H54 (cell line): Measurements from ENCODE around the gene KSR1.

Experiments
- DNase-seq: peaks from one replicate; pipeline ENCODE4 v3.0.0; 2011; ENCODE audit warnings: low spot score, mixed read lengths; ENCODE audit not compliant: insufficient read length
- FAIRE-seq: peaks from 3 replicates; lab custom pipeline; 2011; peaks lifted over from hg19 to GRCh38; lab: Jason Lieb, UNC
- POLR2A ChIP-seq: IDR thresholded peaks from 2 replicates; pipeline ENCODE4 v1.6.1; 2011; ENCODE audit warnings: low read depth, mild to moderate bottlenecking, low read length

Gene KSR1

GRCh38 chr17:27572665-27573064 lies 116.4 kb downstream of the KSR1 start:
- DNase-seq (no peak), FAIRE-seq (no peak)
- TF ChIP-seq POLR2A: no peak

DNA sequence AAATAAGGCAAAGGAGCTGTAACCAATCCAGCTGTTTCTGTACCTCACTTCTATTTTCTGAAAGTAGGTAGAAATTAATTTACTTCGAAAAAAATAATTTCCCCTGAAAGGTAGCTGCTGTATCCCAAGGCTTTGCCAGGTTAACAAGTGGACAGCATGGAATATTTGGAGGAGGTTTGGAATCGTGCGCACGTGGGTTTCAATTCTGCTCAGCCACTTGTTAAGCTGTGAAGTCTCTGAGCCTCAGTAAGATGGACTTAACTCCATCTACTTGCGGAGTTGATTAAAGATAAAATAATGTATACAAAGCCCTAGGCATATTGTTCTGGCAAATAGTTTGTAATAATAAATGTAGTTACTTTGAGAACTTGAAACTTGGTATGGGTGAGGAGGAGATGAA lies 117.3 kb downstream of the KSR1 start:
- FAIRE-seq (no peak), DNase-seq (no peak)
- TF ChIP-seq POLR2A: no peak

GRCh38 chr17:27573971-27574525 lies 117.8 kb downstream of the KSR1 start:
- DNase-seq (no peak), FAIRE-seq (no peak)
- no peak for TF ChIP-seq POLR2A

DNA sequence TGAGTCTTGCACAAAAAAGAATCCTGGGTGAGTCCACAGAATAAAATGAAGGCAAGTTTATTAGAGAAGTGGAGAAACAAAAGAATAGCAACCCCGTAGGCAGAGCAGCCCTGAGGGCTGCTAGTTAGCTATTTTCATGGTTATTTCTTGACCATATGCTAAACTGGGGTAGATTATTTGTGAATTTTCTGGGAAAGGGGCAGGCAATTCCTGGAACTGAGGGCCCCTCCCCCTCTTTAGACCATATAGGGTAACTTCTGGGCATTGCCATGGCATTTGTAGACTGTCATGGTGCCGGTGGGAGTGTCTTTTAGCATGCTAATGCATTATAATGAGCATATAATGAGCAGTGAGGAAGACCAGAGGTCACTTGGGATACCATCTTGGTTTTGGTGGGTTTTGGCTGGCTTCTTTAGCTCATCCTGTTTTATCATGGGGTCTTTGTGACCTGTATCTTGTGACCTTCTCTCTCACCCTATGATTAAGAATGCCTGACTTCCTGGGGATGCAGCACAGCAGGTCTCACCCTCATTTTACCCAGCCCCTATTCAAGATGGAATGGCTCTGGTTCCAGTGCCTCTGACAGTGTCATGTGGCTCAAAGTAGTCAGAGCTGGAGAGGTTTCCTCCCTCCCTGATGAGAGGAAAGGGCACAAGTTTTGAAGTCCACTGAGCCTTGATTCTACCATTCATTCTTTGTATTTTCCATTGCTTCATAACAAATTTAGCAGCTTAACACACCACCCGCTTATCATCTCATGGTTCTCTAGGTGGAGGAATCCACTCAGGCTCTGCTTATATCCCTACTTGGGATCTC lies 119.1 kb downstream of the KSR1 start:
- TF ChIP-seq POLR2A: no peak
- FAIRE-seq (no peak), DNase-seq (no peak)

- no peak for DNase-seq
- TF ChIP-seq POLR2A: no peak
- no peak for FAIRE-seq
Observed at GRCh38 chr17:27575912-27576252, 119.6 kb downstream of the KSR1 start.

DNA sequence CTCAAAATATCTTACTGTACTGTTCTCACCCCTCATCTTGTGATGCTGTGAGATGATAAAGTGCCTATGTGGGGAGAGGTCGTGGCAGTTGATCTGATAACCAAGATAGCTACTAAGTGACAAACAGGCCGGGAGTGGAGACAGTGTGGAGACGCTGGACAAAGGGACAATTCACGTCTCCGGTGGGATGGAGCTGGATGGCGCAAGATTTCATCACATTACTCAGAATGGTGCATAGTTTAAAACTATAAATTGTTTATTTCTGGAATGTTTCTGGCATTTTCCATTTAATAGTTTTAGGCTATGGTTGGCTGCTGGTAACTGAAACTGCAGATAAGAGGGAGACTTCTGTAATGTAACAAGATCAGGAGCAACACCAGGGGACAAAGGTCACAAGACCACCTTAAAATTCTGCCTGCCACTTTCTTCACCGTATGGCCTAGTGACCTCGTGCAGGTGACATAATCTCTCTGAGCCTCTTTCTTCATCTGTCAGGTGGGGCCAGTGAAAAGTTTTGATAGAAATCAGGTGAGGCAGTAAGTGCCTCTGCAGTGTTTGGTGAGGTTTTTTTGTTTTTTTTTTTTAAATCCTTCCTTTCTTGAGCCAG lies 120.3 kb downstream of the KSR1 start:
- no peak for FAIRE-seq
- no peak for DNase-seq
- no peak for TF ChIP-seq POLR2A

GRCh38 chr17:27577121-27577761 lies 121.0 kb downstream of the KSR1 start:
- TF ChIP-seq POLR2A: no peak
- FAIRE-seq (no peak), DNase-seq (no peak)

GRCh38 chr17:27577884-27578717 lies 121.9 kb downstream of the KSR1 start:
- no peak for FAIRE-seq
- DNase-seq: no peak
- no peak for TF ChIP-seq POLR2A

DNA sequence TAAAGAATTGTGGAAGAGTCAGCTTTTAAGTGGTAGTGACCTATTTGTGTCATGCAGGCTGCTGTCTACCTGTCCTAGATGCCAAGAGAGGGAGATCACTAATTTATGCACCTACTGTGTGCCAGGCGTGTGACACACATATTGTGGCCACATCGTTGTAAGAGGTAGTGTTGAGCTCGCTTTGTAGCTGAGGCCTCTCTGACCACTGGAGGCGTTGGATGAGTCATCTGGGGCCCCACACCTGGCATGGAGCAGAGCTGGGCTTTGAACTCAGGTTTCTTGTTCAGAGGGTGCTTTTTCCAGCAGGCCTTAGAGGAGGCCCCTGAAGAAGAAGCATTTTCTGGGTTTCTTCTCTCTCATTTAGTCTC lies 122.5 kb downstream of the KSR1 start:
- TF ChIP-seq POLR2A: no peak
- FAIRE-seq: no peak
- no peak for DNase-seq

- no peak for TF ChIP-seq POLR2A
- FAIRE-seq: no peak
- no peak for DNase-seq
Observed at GRCh38 chr17:27579304-27579703, 123.1 kb downstream of the KSR1 start.

GRCh38 chr17:27579897-27580321 lies 123.7 kb downstream of the KSR1 start:
- FAIRE-seq (no peak), DNase-seq (no peak)
- no peak for TF ChIP-seq POLR2A

- TF ChIP-seq POLR2A: no peak
- DNase-seq (no peak), FAIRE-seq (no peak)
Observed at GRCh38 chr17:27581016-27581415, 124.8 kb downstream of the KSR1 start.

DNA sequence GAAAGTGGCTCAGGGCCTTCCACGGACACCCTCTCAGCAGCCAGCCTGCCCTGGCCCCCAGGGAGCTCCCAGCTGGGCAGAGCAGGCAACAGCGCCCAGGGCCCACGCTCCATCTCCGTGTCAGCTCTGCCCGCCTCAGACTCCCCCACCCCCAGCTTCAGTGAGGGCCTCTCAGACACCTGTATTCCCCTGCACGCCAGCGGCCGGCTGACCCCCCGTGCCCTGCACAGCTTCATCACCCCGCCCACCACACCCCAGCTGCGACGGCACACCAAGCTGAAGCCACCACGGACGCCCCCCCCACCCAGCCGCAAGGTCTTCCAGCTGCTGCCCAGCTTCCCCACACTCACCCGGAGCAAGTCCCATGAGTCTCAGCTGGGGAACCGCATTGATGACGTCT lies 126.4 kb downstream of the KSR1 start:
- TF ChIP-seq POLR2A: no peak
- FAIRE-seq: no peak
- no peak for DNase-seq
